ENCODE results near the gene ATP7A.
A peak's percentile ranks its signal among the peaks of the same experiment; 100 is the strongest.

The ATP7A gene

DNA sequence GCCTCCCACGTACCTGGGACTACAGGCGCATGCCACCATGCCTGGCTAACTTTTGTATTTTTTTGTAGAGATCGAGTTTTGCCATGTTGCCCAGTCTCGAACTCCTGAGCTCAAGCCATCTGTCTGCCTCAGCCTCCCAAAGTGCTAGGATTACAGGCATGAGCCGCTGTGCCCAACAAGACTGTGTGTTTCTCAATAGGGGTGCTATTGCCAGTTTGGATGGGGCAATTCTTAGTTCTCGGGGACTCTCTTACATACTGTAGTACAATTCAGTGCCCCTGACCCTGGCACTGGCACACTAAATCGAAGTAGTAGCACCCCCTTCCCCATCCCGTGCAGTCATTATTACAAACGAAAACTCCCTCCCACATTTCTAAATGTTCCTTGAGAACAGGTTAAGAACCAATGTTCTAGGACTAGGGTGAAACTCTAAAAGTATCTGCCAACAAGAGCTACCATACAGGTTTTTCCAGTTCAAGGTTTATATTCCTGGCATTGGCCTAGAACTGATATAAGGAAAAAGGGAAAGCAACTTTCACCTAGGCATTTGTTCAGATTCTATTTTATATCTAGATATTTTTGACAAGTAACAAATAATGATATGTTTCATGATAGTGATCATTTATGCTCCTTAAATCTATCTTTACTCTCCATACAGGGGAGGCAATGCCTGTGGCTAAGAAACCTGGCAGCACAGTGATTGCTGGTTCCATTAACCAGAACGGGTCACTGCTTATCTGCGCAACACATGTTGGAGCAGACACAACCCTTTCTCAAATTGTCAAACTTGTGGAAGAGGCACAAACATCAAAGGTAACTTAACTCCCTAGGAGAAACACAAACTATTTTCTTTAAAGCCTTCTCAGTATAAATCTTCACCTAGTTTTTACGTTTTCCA lies 109.3 kb downstream of the ATP7A start:
- TF ChIP-seq RARB (CRISPR knock-in tag; IDR thresholded peaks at IDR 0.05), result no peak
- TF ChIP-seq, protein P1, sequence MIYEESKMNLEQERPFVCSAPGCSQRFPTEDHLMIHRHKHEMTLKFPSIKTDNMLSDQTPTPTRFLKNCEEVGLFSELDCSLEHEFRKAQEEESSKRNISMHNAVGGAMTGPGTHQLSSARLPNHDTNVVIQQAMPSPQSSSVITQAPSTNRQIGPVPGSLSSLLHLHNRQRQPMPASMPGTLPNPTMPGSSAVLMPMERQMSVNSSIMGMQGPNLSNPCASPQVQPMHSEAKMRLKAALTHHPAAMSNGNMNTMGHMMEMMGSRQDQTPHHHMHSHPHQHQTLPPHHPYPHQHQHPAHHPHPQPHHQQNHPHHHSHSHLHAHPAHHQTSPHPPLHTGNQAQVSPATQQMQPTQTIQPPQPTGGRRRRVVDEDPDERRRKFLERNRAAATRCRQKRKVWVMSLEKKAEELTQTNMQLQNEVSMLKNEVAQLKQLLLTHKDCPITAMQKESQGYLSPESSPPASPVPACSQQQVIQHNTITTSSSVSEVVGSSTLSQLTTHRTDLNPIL (CRISPR knock-in tag; IDR thresholded peaks at IDR 0.05; ENCODE audit: low read depth), result no peak
- TF ChIP-seq BACH2 (CRISPR knock-in tag; IDR thresholded peaks at IDR 0.05; ENCODE audit: borderline replicate concordance), result no peak
- TF ChIP-seq ESRRG (CRISPR knock-in tag; IDR thresholded peaks at IDR 0.05), result no peak
- no peak for TF ChIP-seq GLIS3 (CRISPR knock-in tag; IDR thresholded peaks at IDR 0.05)
- no peak for TF ChIP-seq ZNF565 (CRISPR knock-in tag; conservative IDR thresholded peaks at IDR 0.05; ENCODE audit: low read depth)
- TF ChIP-seq ZFP30 (CRISPR knock-in tag; IDR thresholded peaks at IDR 0.05), result no peak

DNA sequence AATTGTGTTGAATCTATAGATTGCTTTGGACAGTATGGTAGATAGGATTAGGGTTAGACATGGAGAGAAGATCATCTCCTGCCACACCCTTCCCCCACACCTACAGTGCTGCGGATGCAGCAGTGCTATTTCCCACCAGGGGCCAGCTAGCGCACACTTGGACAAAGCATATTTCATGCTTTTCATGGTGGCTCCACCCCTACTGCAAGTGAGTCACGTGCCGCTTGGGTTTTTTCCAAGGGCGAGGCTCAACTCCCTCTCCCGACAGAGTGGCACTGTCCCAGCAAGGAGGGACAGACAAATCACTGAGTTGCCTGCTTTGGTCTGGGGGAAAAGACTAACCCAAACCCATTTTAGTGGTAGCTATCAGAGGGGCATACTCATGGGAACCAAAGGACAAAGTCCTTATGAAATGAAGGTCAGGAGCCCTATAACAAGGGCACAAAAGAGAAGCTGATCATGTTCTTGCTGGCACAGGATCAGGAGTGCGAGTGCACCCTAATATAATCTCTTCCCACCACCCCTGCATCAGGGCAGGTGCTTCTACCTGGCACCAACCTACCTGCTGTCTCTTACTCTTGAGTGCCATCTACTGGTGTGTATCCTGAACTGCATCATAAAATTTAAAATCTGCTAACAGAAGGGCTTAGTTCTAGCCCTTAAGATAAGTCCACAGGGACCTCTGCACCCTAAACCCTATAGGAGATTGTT lies 114.0 kb downstream of the ATP7A start:
- TF ChIP-seq SNAI2 (CRISPR knock-in tag; IDR thresholded peaks at IDR 0.05) (no peak), ZC3H10 (CRISPR knock-in tag; IDR thresholded peaks at IDR 0.05) (no peak), ZNF8 (CRISPR knock-in tag; IDR thresholded peaks at IDR 0.05) (no peak), ZFP3 (CRISPR knock-in tag; IDR thresholded peaks at IDR 0.05) (no peak)
- ATAC-seq, result no peak

More for the DNA sequence above, 109.3 kb downstream of the ATP7A start:
- ATAC-seq, result no peak

DNA sequence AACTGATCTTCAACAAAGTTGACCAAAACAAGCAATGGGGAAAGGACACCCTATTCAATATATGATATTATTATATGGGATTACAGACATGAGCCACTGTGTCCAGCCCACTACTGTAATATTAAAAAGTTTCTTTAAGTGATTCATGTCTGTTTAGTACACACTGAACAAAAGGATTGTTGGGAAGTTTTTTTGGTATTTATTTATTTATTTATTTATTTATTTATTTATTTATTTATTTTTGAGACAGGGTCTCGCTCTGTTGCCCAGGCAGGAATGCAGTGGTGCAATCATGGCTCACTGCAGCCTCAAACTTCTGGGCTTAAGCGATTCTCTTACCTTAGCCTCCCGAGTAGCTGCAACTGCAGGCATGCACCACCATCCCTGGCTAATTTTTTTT lies 117.3 kb downstream of the ATP7A start:
- no peak for ATAC-seq
- no peak for TF ChIP-seq TCF4 (CRISPR knock-in tag; IDR thresholded peaks at IDR 0.05; ENCODE audit: borderline replicate concordance)
- TF ChIP-seq, protein P2, sequence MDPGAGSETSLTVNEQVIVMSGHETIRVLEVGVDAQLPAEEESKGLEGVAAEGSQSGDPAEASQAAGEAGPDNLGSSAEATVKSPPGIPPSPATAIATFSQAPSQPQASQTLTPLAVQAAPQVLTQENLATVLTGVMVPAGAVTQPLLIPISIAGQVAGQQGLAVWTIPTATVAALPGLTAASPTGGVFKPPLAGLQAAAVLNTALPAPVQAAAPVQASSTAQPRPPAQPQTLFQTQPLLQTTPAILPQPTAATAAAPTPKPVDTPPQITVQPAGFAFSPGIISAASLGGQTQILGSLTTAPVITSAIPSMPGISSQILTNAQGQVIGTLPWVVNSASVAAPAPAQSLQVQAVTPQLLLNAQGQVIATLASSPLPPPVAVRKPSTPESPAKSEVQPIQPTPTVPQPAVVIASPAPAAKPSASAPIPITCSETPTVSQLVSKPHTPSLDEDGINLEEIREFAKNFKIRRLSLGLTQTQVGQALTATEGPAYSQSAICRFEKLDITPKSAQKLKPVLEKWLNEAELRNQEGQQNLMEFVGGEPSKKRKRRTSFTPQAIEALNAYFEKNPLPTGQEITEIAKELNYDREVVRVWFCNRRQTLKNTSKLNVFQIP (CRISPR knock-in tag; IDR thresholded peaks at IDR 0.05; ENCODE audit: borderline replicate concordance, low read depth), result no peak
- no peak for TF ChIP-seq GLIS3 (CRISPR knock-in tag; IDR thresholded peaks at IDR 0.05)
- TF ChIP-seq PPARA (CRISPR knock-in tag; IDR thresholded peaks at IDR 0.05; ENCODE audit: borderline replicate concordance), result no peak
- TF ChIP-seq, protein P1 (CRISPR knock-in tag; IDR thresholded peaks at IDR 0.05; ENCODE audit: low read depth), result no peak

DNA sequence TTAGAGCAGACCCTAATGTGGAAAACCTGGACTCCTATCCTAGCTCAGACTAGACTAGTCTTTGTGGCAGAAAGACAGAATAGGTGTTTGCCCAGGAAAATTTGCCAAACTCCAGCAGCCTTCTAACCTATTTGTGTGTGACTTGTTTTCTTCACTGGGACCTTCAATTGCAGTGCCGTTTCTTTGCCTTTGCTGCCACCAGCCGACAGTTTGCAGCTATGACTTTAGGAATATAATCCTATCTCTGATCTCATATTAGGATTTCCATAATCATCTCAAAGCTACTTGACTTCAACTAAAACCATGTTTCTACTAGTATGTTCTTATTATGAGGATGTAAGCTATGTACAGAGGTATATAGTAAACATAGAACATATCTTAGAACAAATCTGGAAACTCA lies 119.2 kb downstream of the ATP7A start:
- TF ChIP-seq ZNF565 (CRISPR knock-in tag; conservative IDR thresholded peaks at IDR 0.05; ENCODE audit: low read depth), result no peak
- TF ChIP-seq GLIS3 (CRISPR knock-in tag; IDR thresholded peaks at IDR 0.05), result no peak
- no peak for TF ChIP-seq ARNTL (CRISPR knock-in tag; IDR thresholded peaks at IDR 0.05; ENCODE audit: borderline replicate concordance, low read depth)
- TF ChIP-seq, protein P1 (CRISPR knock-in tag; IDR thresholded peaks at IDR 0.05; ENCODE audit: low read depth), result no peak
- no peak for TF ChIP-seq ZC3H10 (CRISPR knock-in tag; IDR thresholded peaks at IDR 0.05)
- no peak for TF ChIP-seq TOX (CRISPR knock-in tag; IDR thresholded peaks at IDR 0.05; ENCODE audit: borderline replicate concordance)
- no peak for TF ChIP-seq RARB (CRISPR knock-in tag; IDR thresholded peaks at IDR 0.05)
- TF ChIP-seq, protein P2 (CRISPR knock-in tag; IDR thresholded peaks at IDR 0.05; ENCODE audit: borderline replicate concordance, low read depth), result no peak
- no peak for TF ChIP-seq PPARA (CRISPR knock-in tag; IDR thresholded peaks at IDR 0.05; ENCODE audit: borderline replicate concordance)
- no peak for TF ChIP-seq TCF4 (CRISPR knock-in tag; IDR thresholded peaks at IDR 0.05; ENCODE audit: borderline replicate concordance)
- TF ChIP-seq ESRRG (CRISPR knock-in tag; IDR thresholded peaks at IDR 0.05), result no peak
- no peak for TF ChIP-seq ZNF8 (CRISPR knock-in tag; IDR thresholded peaks at IDR 0.05)
- TF ChIP-seq, protein P3, sequence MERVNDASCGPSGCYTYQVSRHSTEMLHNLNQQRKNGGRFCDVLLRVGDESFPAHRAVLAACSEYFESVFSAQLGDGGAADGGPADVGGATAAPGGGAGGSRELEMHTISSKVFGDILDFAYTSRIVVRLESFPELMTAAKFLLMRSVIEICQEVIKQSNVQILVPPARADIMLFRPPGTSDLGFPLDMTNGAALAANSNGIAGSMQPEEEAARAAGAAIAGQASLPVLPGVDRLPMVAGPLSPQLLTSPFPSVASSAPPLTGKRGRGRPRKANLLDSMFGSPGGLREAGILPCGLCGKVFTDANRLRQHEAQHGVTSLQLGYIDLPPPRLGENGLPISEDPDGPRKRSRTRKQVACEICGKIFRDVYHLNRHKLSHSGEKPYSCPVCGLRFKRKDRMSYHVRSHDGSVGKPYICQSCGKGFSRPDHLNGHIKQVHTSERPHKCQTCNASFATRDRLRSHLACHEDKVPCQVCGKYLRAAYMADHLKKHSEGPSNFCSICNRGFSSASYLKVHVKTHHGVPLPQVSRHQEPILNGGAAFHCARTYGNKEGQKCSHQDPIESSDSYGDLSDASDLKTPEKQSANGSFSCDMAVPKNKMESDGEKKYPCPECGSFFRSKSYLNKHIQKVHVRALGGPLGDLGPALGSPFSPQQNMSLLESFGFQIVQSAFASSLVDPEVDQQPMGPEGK (CRISPR knock-in tag; IDR thresholded peaks at IDR 0.05; ENCODE audit: borderline replicate concordance), result no peak
- peak; percentile 79 for ATAC-seq
